H9 (cell line): ENCODE measurements around the gene IFT52. TPM values are rescaled to one million over a fixed set of nuclear protein-coding genes. Genes with fewer than 3 reads are reported as not detected.
A peak's percentile ranks its signal among the peaks of the same experiment; 100 is the strongest.

ENCODE experiments used
- DNase-seq: peaks from one replicate; pipeline ENCODE4 v3.0.0-alpha.2; 2017
- H2AFZ ChIP-seq: one replicate; pipeline ENCODE4 v1.6.1; 2013; ENCODE audit warnings: mild to moderate bottlenecking, low read length, control low read depth, moderate library complexity
- H2AK5ac ChIP-seq: 2 replicates; pipeline ENCODE4 v1.6.1; 2013; ENCODE audit warnings: low read length, control low read depth, mixed read lengths; ENCODE audit not compliant: insufficient read length
- H2BK120ac ChIP-seq: one replicate; pipeline ENCODE4 v1.6.1; 2013; ENCODE audit warnings: low read depth, mild to moderate bottlenecking, low read length, control low read depth, inconsistent platforms; ENCODE audit not compliant: poor library complexity, severe bottlenecking
- H2BK12ac ChIP-seq: 2 replicates; pipeline ENCODE4 v1.6.1; 2013; ENCODE audit warnings: low read length, control low read depth, mixed read lengths, low read depth; ENCODE audit not compliant: insufficient read length
- H2BK15ac ChIP-seq: 2 replicates; pipeline ENCODE4 v1.6.1; 2013; ENCODE audit warnings: low read depth, low read length, control low read depth
- H2BK20ac ChIP-seq: one replicate; pipeline ENCODE4 v1.6.1; 2013; ENCODE audit warnings: low read depth, mild to moderate bottlenecking, low read length, control low read depth, inconsistent platforms; ENCODE audit not compliant: poor library complexity, severe bottlenecking
- H2BK5ac ChIP-seq: 2 replicates; pipeline ENCODE4 v1.6.1; 2013; ENCODE audit warnings: low read length, control low read depth, mixed read lengths; ENCODE audit not compliant: insufficient read length
- H3K14ac ChIP-seq: 2 replicates; pipeline ENCODE4 v1.6.1; 2013; ENCODE audit warnings: low read length, control low read depth; ENCODE audit not compliant: insufficient read depth
- H3K18ac ChIP-seq: 2 replicates; pipeline ENCODE4 v1.6.1; 2013; ENCODE audit warnings: low read depth, mild to moderate bottlenecking, mixed read lengths, low read length, control low read depth; ENCODE audit not compliant: insufficient read length
- H3K23ac ChIP-seq: 2 replicates; pipeline ENCODE4 v1.6.1; 2013; ENCODE audit warnings: low read length, control low read depth, mixed read lengths, low read depth; ENCODE audit not compliant: insufficient read length
- H3K23me2 ChIP-seq: 2 replicates; pipeline ENCODE4 v1.6.1; 2013; ENCODE audit warnings: low read depth, mild to moderate bottlenecking, mixed read lengths, low read length, control low read depth; ENCODE audit not compliant: insufficient read length, poor library complexity, severe bottlenecking
- H3K27ac ChIP-seq: 2 replicates; pipeline ENCODE4 v1.5.1; 2013; ENCODE audit warnings: low read length, control low read depth, mixed read lengths, low read depth; ENCODE audit not compliant: insufficient read length
- H3K27me3 ChIP-seq: 2 replicates; pipeline ENCODE4 v1.6.1; 2013; ENCODE audit warnings: low read length, control low read depth, inconsistent platforms; ENCODE audit not compliant: insufficient read depth
- H3K4ac ChIP-seq: 2 replicates; pipeline ENCODE4 v1.6.1; 2013; ENCODE audit warnings: low read depth, mild to moderate bottlenecking, control low read depth, inconsistent platforms, low read length, moderate library complexity
- H3K4me1 ChIP-seq: 2 replicates; pipeline ENCODE4 v1.6.1; 2013; ENCODE audit warnings: low read length, control low read depth, inconsistent platforms; ENCODE audit not compliant: insufficient read depth
- H3K4me2 ChIP-seq: 2 replicates; pipeline ENCODE4 v1.6.1; 2013; ENCODE audit warnings: low read length, control low read depth, mixed read lengths; ENCODE audit not compliant: insufficient read length, insufficient read depth
- H3K56ac ChIP-seq: 2 replicates; pipeline ENCODE4 v1.6.1; 2013; ENCODE audit warnings: low read depth, mild to moderate bottlenecking, mixed read lengths, low read length, control low read depth; ENCODE audit not compliant: insufficient read length
- H3K79me1 ChIP-seq: 2 replicates; pipeline ENCODE4 v1.6.1; 2013; ENCODE audit warnings: low read depth, mild to moderate bottlenecking, moderate library complexity, low read length, control low read depth, inconsistent platforms; ENCODE audit not compliant: insufficient read depth, poor library complexity, severe bottlenecking
- H3K79me2 ChIP-seq: 2 replicates; pipeline ENCODE4 v1.6.1; 2013; ENCODE audit warnings: low read length, control low read depth, inconsistent platforms; ENCODE audit not compliant: insufficient read depth
- H3K9ac ChIP-seq: 2 replicates; pipeline ENCODE4 v1.6.1; 2013; ENCODE audit warnings: low read length, control low read depth, mixed read lengths; ENCODE audit not compliant: insufficient read length; ENCODE audit errors: extremely low read depth
- H3K9me3 ChIP-seq: one replicate; pipeline ENCODE4 v1.6.1; 2013; ENCODE audit warnings: low read depth, low read length, inconsistent platforms; ENCODE audit not compliant: control insufficient read depth
- H3T11ph ChIP-seq: one replicate; pipeline ENCODE4 v1.6.1; 2013; ENCODE audit warnings: mild to moderate bottlenecking, low read length, control low read depth, inconsistent platforms
- H4K20me1 ChIP-seq: one replicate; pipeline ENCODE4 v1.6.1; 2013; ENCODE audit not compliant: control insufficient read depth, insufficient read length, insufficient read depth
- H4K5ac ChIP-seq: 2 replicates; pipeline ENCODE4 v1.6.1; 2013; ENCODE audit warnings: low read depth, mild to moderate bottlenecking, mixed read lengths, low read length, control low read depth; ENCODE audit not compliant: insufficient read length
- H4K8ac ChIP-seq: replicated peaks from 2 replicates; pipeline ENCODE4 v1.6.1; 2013; ENCODE audit warnings: low read length, control low read depth, mixed read lengths, low read depth; ENCODE audit not compliant: insufficient read length
- H4K91ac ChIP-seq: 2 replicates; pipeline ENCODE4 v1.6.1; 2013; ENCODE audit warnings: low read depth, mild to moderate bottlenecking, moderate library complexity, mixed read lengths, low read length, control low read depth; ENCODE audit not compliant: insufficient read length
- H3K27ac Mint-ChIP-seq, 3 experiments: 2 replicates in 2 of 3; 3 replicates in 1 of 3; pipeline ENCODE4 v1.8.0; 2020 to 2021; ENCODE audit warnings: mixed read lengths in 3 of 3, mild to moderate bottlenecking in 1 of 3, moderate library complexity in 1 of 3
- H3K27me3 Mint-ChIP-seq: 2 replicates; pipeline ENCODE4 v1.8.0; 2021; ENCODE audit warnings: low read depth, mild to moderate bottlenecking, moderate library complexity, mixed read lengths
- H3K36me3 Mint-ChIP-seq, 3 experiments: 2 replicates in 2 of 3; 3 replicates in 1 of 3; pipeline ENCODE4 v1.8.0; 2020 to 2021; ENCODE audit warnings: low read depth in 3 of 3, mixed read lengths in 3 of 3; ENCODE audit not compliant: insufficient read depth in 1 of 3
- H3K4me1 Mint-ChIP-seq, 2 experiments: 2 replicates each; pipeline ENCODE4 v1.8.0; 2020; ENCODE audit warnings: mixed read lengths in 2 of 2
- H3K4me3 Mint-ChIP-seq, 2 experiments: 2 replicates in 1 of 2; 3 replicates in 1 of 2; pipeline ENCODE4 v1.8.0; 2020 to 2021; ENCODE audit warnings: mild to moderate bottlenecking in 2 of 2, mixed read lengths in 2 of 2, moderate library complexity in 1 of 2
- H3K9me3 Mint-ChIP-seq, 2 experiments: 2 replicates in 1 of 2; 3 replicates in 1 of 2; pipeline ENCODE4 v1.8.0; 2020; ENCODE audit warnings: mild to moderate bottlenecking in 2 of 2, mixed read lengths in 2 of 2, moderate library complexity in 1 of 2
- CTCF ChIP-seq: fragments of 200-600 bp; sonication (generic); conservative IDR thresholded peaks from 3 replicates; pipeline ENCODE4 v1.8.0; 2021; ENCODE audit warnings: antibody characterized with exemption, mild to moderate bottlenecking
- WGBS: extraction: QIAGEN DNeasy Blood & Tissue Kit; methylation state at CpG from one replicate; pipeline ENCODE4 v1.1.7; 2013; ENCODE audit warnings: missing lambda C conversion rate, low lambda C conversion rate, mixed read lengths; ENCODE audit not compliant: insufficient read length; ENCODE audit errors: extremely low coverage; 5-methylcytosine and 5-hydroxymethylcytosine counted together
- total RNA-seq: library from RNA; stranded (reverse); gene quantifications from 2 replicates; pipeline ENCODE4 v1.2.1, GENCODE V29; 2021

The IFT52 gene
- total RNA-seq, 1 experiment from 2014 or later: 44.5 TPM

GRCh38 chr20:43564993-43565757 is 25.6 kb upstream of the IFT52 start:
- H3K36me3 Mint-ChIP-seq: no peaks in the 10 kb centered on the region
- H3K4me1 Mint-ChIP-seq: peaks cover 3% of the 10 kb centered on the region in 2 experiments; a peak in 3 of 4 replicates
- no peak overlapping the region for H3K23ac ChIP-seq

More at GRCh38 chr20:43564993-43565757, 25.6 kb upstream of the IFT52 start:
- Histone ChIP-seq H2BK20ac (no peak overlapping the region), H3K4ac (no peak overlapping the region), H3K23me2 (no peaks in the 10 kb centered on the region), H3T11ph (no peak overlapping the region), H3K27me3 (no peaks in the 10 kb centered on the region), H3K79me2 (no peaks in the 10 kb centered on the region), H2BK5ac (no peak overlapping the region), H3K4me1 (no peaks in the 10 kb centered on the region), H4K5ac (no peak overlapping the region), H3K56ac (no peak overlapping the region), H3K9me3 (no peaks in the 10 kb centered on the region), H3K18ac (no peak overlapping the region), H2BK12ac (no peak overlapping the region), H2AK5ac (no peak overlapping the region), H2BK120ac (no peak overlapping the region), H3K14ac (peak overlapping the region; percentile 13; the same call in 1 of the 2 replicates), H4K20me1 (no peaks in the 10 kb centered on the region), H3K9ac (no peak overlapping the region), H2AFZ (no peak overlapping the region), H4K8ac (no peak overlapping the region), H4K91ac (no peak overlapping the region), H3K79me1 (no peaks in the 10 kb centered on the region), H3K27ac (no peak overlapping the region), H3K4me2 (no peak overlapping the region), H2BK15ac (no peak overlapping the region)
- Mint-ChIP-seq H3K4me3 (no peak overlapping the region), H3K27ac (no peak overlapping the region), H3K27me3 (no peaks in the 10 kb centered on the region), H3K9me3 (no peaks in the 10 kb centered on the region)
- no peak for TF ChIP-seq CTCF
- DNase-seq: no peak
- no CpG with 5 or more reads among the region's 18 CpGs for WGBS
